Tibial artery (tissue), 4 donors: ENCODE data around the gene POP4.

Source experiments
- DNase-seq, 2 donors: peaks; one replicate each; pipeline ENCODE4 v3.0.0-alpha.2; 2019
- H3K27ac ChIP-seq, 2 donors: fragments of 200-600 bp; sonication (generic) in 1 of 2; 1 replicate in 1 of 2; 2 replicates in 1 of 2; pipeline ENCODE4 v1.5.1; 2018 to 2019; ENCODE audit warnings: mild to moderate bottlenecking in 1 of 2
- H3K27me3 ChIP-seq, 2 donors: fragments of 200-600 bp; sonication (generic) in 1 of 2; one replicate each; pipeline versions ENCODE4 v1.5.1 to v1.6.0; 2016 to 2019
- H3K36me3 ChIP-seq, 3 donors: fragments of 200-600 bp; sonication (generic) in 2 of 3; one replicate each; pipeline ENCODE4 v1.5.1; 2016 to 2019; ENCODE audit warnings: mild to moderate bottlenecking in 2 of 3
- H3K4me1 ChIP-seq, 4 donors: fragments of 200-600 bp; sonication (generic) in 2 of 4; 1 replicate in 3 of 4; 2 replicates in 1 of 4; pipeline ENCODE4 v1.5.1; 2016 to 2019
- H3K4me3 ChIP-seq, 2 donors: fragments of 200-600 bp; sonication (generic) in 1 of 2; 1 replicate in 1 of 2; 2 replicates in 1 of 2; pipeline ENCODE4 v1.5.1; 2018 to 2019; ENCODE audit warnings: mild to moderate bottlenecking in 2 of 2
- H3K9me3 ChIP-seq, 3 donors: fragments of 200-600 bp; sonication (generic) in 1 of 3; one replicate each; pipeline ENCODE4 v1.5.1; 2016 to 2019
- intact Hi-C: fragments of 100-400 bp; cut with DNase I; formaldehyde crosslinking; loops from one replicate; pipeline ENCODE4 v1.15.0; 2023; ENCODE audit warnings: low total_unique reads
- TF ChIP-seq, protein P1 (sequence below), 2 experiments: fragments of 200-600 bp in 1 of 2; fragments of 450-650 bp in 1 of 2; IDR thresholded peaks; one replicate each; pipeline ENCODE4 v1.5.1; 2017 to 2019; ENCODE audit warnings: antibody characterized with exemption in 2 of 2, mild to moderate bottlenecking in 1 of 2, moderate library complexity in 1 of 2

Gene POP4

GRCh38 chr19:29641597-29641996 lies 35.5 kb downstream of the POP4 start:
- no peak overlapping the region for H3K4me3 ChIP-seq
- H3K27ac ChIP-seq: no peak overlapping the region
- intact Hi-C loops: no loop called here
- H3K27me3 ChIP-seq: peaks cover 0 to 2% of the 10 kb centered on the region in 2 donors
- H3K36me3 ChIP-seq: no peaks in the 10 kb centered on the region
- TF ChIP-seq, protein P1, sequence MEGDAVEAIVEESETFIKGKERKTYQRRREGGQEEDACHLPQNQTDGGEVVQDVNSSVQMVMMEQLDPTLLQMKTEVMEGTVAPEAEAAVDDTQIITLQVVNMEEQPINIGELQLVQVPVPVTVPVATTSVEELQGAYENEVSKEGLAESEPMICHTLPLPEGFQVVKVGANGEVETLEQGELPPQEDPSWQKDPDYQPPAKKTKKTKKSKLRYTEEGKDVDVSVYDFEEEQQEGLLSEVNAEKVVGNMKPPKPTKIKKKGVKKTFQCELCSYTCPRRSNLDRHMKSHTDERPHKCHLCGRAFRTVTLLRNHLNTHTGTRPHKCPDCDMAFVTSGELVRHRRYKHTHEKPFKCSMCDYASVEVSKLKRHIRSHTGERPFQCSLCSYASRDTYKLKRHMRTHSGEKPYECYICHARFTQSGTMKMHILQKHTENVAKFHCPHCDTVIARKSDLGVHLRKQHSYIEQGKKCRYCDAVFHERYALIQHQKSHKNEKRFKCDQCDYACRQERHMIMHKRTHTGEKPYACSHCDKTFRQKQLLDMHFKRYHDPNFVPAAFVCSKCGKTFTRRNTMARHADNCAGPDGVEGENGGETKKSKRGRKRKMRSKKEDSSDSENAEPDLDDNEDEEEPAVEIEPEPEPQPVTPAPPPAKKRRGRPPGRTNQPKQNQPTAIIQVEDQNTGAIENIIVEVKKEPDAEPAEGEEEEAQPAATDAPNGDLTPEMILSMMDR (IDR thresholded peaks at IDR 0.05): no peak
- DNase-seq: no peak
- peaks cover 0 to 13% (median 0%) of the 10 kb centered on the region in 4 donors for H3K4me1 ChIP-seq
- no peaks in the 10 kb centered on the region for H3K9me3 ChIP-seq

GRCh38 chr19:29643361-29643935 lies 37.4 kb downstream of the POP4 start:
- no peak for DNase-seq
- Histone ChIP-seq H3K4me1 (peaks cover 0 to 13% (median 0%) of the 10 kb centered on the region in 4 donors), H3K27me3 (no peaks in the 10 kb centered on the region), H3K4me3 (no peak overlapping the region), H3K27ac (no peak overlapping the region), H3K36me3 (no peaks in the 10 kb centered on the region), H3K9me3 (no peaks in the 10 kb centered on the region)
- TF ChIP-seq, protein P1 (IDR thresholded peaks at IDR 0.05): no peak
- intact Hi-C loops: no loop called here

DNA sequence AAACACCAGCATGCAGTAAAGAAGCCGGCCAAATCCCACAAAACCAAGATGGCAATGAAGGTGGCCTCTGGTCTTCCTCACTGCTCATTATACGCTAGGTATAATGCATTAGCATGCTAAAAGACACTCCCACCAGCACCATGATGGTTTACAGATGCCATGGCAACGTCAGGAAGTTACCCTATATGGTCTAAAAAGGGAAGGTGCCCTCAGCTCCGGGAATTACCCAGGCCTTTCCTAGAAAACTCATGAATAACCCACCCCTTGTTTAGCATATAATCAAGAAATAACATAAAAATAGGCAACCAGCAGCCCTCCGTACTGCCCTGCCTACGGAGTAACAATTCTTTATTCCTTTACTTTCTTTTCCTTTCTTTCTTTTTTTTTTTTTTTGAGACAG lies 38.1 kb downstream of the POP4 start:
- DNase-seq: no peak
- intact Hi-C loops: no loop called here

GRCh38 chr19:29645491-29645867 lies 39.4 kb downstream of the POP4 start:
- H3K36me3 ChIP-seq: no peaks in the 10 kb centered on the region
- DNase-seq: no peak
- TF ChIP-seq, protein P1 (IDR thresholded peaks at IDR 0.05): no peak
- peaks cover 0 to 13% (median 0%) of the 10 kb centered on the region in 4 donors for H3K4me1 ChIP-seq
- H3K9me3 ChIP-seq: no peaks in the 10 kb centered on the region
- peaks cover 0 to 2% of the 10 kb centered on the region in 2 donors for H3K27me3 ChIP-seq
- H3K4me3 ChIP-seq: no peak overlapping the region
- intact Hi-C loops: no loop called here
- H3K27ac ChIP-seq: no peak overlapping the region

More for the DNA sequence above, 38.1 kb downstream of the POP4 start:
- Histone ChIP-seq H3K36me3 (no peaks in the 10 kb centered on the region), H3K9me3 (no peaks in the 10 kb centered on the region), H3K4me3 (no peak overlapping the region), H3K4me1 (peaks cover 0 to 13% (median 0%) of the 10 kb centered on the region in 4 donors), H3K27ac (no peak overlapping the region), H3K27me3 (no peaks in the 10 kb centered on the region)
- TF ChIP-seq, protein P1 (IDR thresholded peaks at IDR 0.05): no peak

DNA sequence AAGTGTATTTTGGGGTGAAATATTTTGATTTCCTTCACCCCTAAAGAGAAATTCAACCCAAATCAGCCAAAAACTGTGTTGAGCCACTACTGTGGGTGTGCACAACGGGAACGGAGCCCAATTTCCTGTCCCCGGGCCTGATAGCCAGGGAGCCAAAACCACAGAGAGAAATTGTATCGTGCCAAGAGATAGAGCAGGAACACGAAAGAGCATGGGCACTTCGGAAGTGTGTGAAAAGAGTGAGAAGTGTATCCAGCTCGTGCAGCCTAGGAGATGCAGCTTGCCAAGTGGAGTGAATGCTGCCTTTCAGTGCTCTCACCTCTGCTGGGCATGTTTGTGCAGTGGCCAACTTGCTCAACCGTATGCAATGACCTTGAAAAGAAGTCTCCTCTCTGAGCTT lies 39.8 kb downstream of the POP4 start:
- DNase-seq: peak in 1 of 2 donors; percentile 55
- Histone ChIP-seq H3K9me3 (no peaks in the 10 kb centered on the region), H3K4me3 (no peak overlapping the region), H3K27ac (no peak overlapping the region), H3K27me3 (peaks cover 0 to 2% of the 10 kb centered on the region in 2 donors), H3K36me3 (no peaks in the 10 kb centered on the region), H3K4me1 (peaks cover 0 to 13% (median 0%) of the 10 kb centered on the region in 4 donors)
- TF ChIP-seq, protein P1 (IDR thresholded peaks at IDR 0.05): no peak
- intact Hi-C loops: no loop called here
